MCF 10A (cell line): ENCODE results near the gene MFF. TPM values are rescaled to one million over a fixed set of nuclear protein-coding genes. Genes with fewer than 3 reads are reported as not detected.

ENCODE experiments used
- BruUV-seq: library from RNA; stranded (reverse); fragments of 400-500 nt; replicated peaks from 2 replicates; lab custom pipeline; 2021; lab: Mats Ljungman, UMichigan
- CTCF ChIA-PET: fragments of 300-600 bp; sonication (Branson Sonifier 250); formaldehyde crosslinking; extraction: SDS; loops from one replicate; lab custom pipeline; 2021; ENCODE audit warnings: antibody characterized with exemption, inconsistent platforms; lab: Yijun Ruan, JAX
- POLR2A ChIA-PET: fragments of 300-600, 350-650 bp; sonication (Branson Sonifier 250); formaldehyde crosslinking; extraction: SDS; loops from one replicate; lab custom pipeline; 2020; ENCODE audit warnings: antibody characterized with exemption, inconsistent platforms; lab: Yijun Ruan, JAX
- DNase-seq: peaks from one replicate; pipeline ENCODE4 v3.0.0-alpha.2; 2018; ENCODE audit not compliant: unreplicated experiment
- H3K27ac Mint-ChIP-seq: one replicate; pipeline ENCODE4 v1.8.0; 2022; ENCODE audit warnings: mild to moderate bottlenecking, low read depth, mixed read lengths; ENCODE audit not compliant: unreplicated experiment
- H3K27me3 Mint-ChIP-seq: one replicate; pipeline ENCODE4 v1.8.0; 2022; ENCODE audit warnings: mixed read lengths; ENCODE audit not compliant: insufficient read depth, unreplicated experiment
- H3K36me3 Mint-ChIP-seq: one replicate; pipeline ENCODE4 v1.8.0; 2022; ENCODE audit warnings: mild to moderate bottlenecking, moderate library complexity, mixed read lengths; ENCODE audit not compliant: insufficient read depth, unreplicated experiment
- H3K4me1 Mint-ChIP-seq: one replicate; pipeline ENCODE4 v1.8.0; 2022; ENCODE audit warnings: mixed read lengths; ENCODE audit not compliant: insufficient read depth, unreplicated experiment
- H3K4me3 Mint-ChIP-seq: one replicate; pipeline ENCODE4 v1.8.0; 2022; ENCODE audit warnings: mild to moderate bottlenecking, moderate library complexity, mixed read lengths; ENCODE audit not compliant: unreplicated experiment
- H3K9me3 Mint-ChIP-seq: one replicate; pipeline ENCODE4 v1.8.0; 2022; ENCODE audit warnings: mixed read lengths; ENCODE audit not compliant: unreplicated experiment
- CTCF ChIP-seq: fragments of 200-600 bp; IDR thresholded peaks from one replicate; pipeline ENCODE4 v1.8.0; 2022; ENCODE audit warnings: antibody characterized with exemption, mild to moderate bottlenecking; ENCODE audit not compliant: unreplicated experiment
- intact Hi-C: fragments of 100-400 bp; cut with micrococcal nuclease; formaldehyde crosslinking; loops from 2 replicates; pipeline ENCODE4 v1.14.1; 2022
- total RNA-seq: library from RNA; stranded (reverse); gene quantifications from 2 replicates; pipeline ENCODE4 v1.2.3, GENCODE V29; 2022

MFF gene
- total RNA-seq, 1 experiment from 2014 or later = 81.2 TPM

- POLR2A ChIA-PET = interaction anchor here (0.7 to 0.9 kb wide), 2 partner anchors 74 to 174 kb away, joined by 3 read pairs; no protein-coding TSS in a partner anchor
- no peaks in the 10 kb centered on the region for H3K36me3 Mint-ChIP-seq
- no peak overlapping the region for H3K27ac Mint-ChIP-seq
- CTCF ChIA-PET = interaction anchor here (0.6 to 2.9 kb wide), 4 partner anchors 9 to 416 kb away, joined by 4 to 20 read pairs (median 6); no protein-coding TSS in a partner anchor
- BruUV-seq = no TSS peak
- no peaks in the 10 kb centered on the region for H3K27me3 Mint-ChIP-seq
- H3K9me3 Mint-ChIP-seq = no peaks in the 10 kb centered on the region
- intact Hi-C loops = loop anchor here (10.0 kb wide), 2 partner anchors 163 to 277 kb away; no protein-coding TSS in a partner anchor
- TF ChIP-seq CTCF = no peak
- H3K4me1 Mint-ChIP-seq = peaks cover 26% of the 10 kb centered on the region
- no peak overlapping the region for H3K4me3 Mint-ChIP-seq
- no peak for DNase-seq
These were observed 76.5 kb downstream of the MFF start for GRCh38 chr2:227401550-227401949.

GRCh38 chr2:227402321-227402720, 77.3 kb downstream of the MFF start:
- H3K27me3 Mint-ChIP-seq = no peaks in the 10 kb centered on the region
- peaks cover 34% of the 10 kb centered on the region for H3K4me1 Mint-ChIP-seq
- no TSS peak for BruUV-seq
- POLR2A ChIA-PET = interaction anchor here (0.8 kb wide), 1 partner anchor 13 kb away, joined by 3 read pairs; no protein-coding TSS in a partner anchor
- DNase-seq = no peak
- TF ChIP-seq CTCF = no peak
- no peaks in the 10 kb centered on the region for H3K9me3 Mint-ChIP-seq
- no peak overlapping the region for H3K27ac Mint-ChIP-seq
- H3K4me3 Mint-ChIP-seq = no peak overlapping the region
- no peaks in the 10 kb centered on the region for H3K36me3 Mint-ChIP-seq
- CTCF ChIA-PET = interaction anchor here (0.5 to 2.9 kb wide), 4 partner anchors 14 to 455 kb away, joined by 4 to 20 read pairs (median 7); no protein-coding TSS in a partner anchor
- intact Hi-C loops = loop anchor here (10.0 kb wide), 2 partner anchors 162 to 278 kb away; no protein-coding TSS in a partner anchor

GRCh38 chr2:227402959-227403358, 77.9 kb downstream of the MFF start:
- no TSS peak for BruUV-seq
- peak overlapping the region; percentile 3 for H3K27ac Mint-ChIP-seq

More at GRCh38 chr2:227402959-227403358, 77.9 kb downstream of the MFF start:
- H3K4me3 Mint-ChIP-seq = no peak overlapping the region
- POLR2A ChIA-PET = no interaction called here
- intact Hi-C loops = loop anchor here (10.0 kb wide), 2 partner anchors 162 to 278 kb away; no protein-coding TSS in a partner anchor
- CTCF ChIA-PET = interaction anchor here (1.3 to 2.9 kb wide), 2 partner anchors 256 to 363 kb away, joined by 5 to 20 read pairs; no protein-coding TSS in a partner anchor
- H3K4me1 Mint-ChIP-seq = peaks cover 34% of the 10 kb centered on the region
- no peaks in the 10 kb centered on the region for H3K27me3 Mint-ChIP-seq
- H3K36me3 Mint-ChIP-seq = no peaks in the 10 kb centered on the region
- DNase-seq = peak; percentile 91
- no peak for TF ChIP-seq CTCF
- no peaks in the 10 kb centered on the region for H3K9me3 Mint-ChIP-seq
